Psoas muscle (tissue), 8 donors: ENCODE results near the gene CDH8. TPM values are rescaled to one million over a fixed set of nuclear protein-coding genes. Genes with fewer than 3 reads are reported as not detected.

Experiments
- ATAC-seq, 4 donors: fragments of 200-7000 bp; cut with Tn5 transposase; one replicate each; pipeline ENCODE4 v1.9.1; 2020; ENCODE audit warnings: moderate library complexity in 3 of 4, mild to moderate bottlenecking in 2 of 4
- DNase-seq, 2 donors: peaks; one replicate each; pipeline ENCODE4 v3.0.0-alpha.2; 2020
- H3K27ac ChIP-seq: fragments of 200-600 bp; one replicate; pipeline ENCODE4 v1.8.0; 2022
- H3K27me3 ChIP-seq, 3 donors: fragments of 200-600 bp in 1 of 3; one replicate each; pipeline versions ENCODE4 v1.6.1 to v1.8.0; 2013 to 2022; ENCODE audit warnings: low read length in 2 of 3, mild to moderate bottlenecking in 2 of 3, moderate library complexity in 1 of 3; ENCODE audit not compliant: insufficient read depth in 3 of 3
- H3K36me3 ChIP-seq, 2 donors: fragments of 200-600 bp in 1 of 2; one replicate each; pipeline versions ENCODE4 v1.6.1 to v1.8.0; 2013 to 2022; ENCODE audit warnings: low read depth in 1 of 2, mild to moderate bottlenecking in 1 of 2, moderate library complexity in 1 of 2; ENCODE audit not compliant: insufficient read depth in 1 of 2
- H3K4me1 ChIP-seq: fragments of 200-600 bp; one replicate; pipeline ENCODE4 v1.8.0; 2022
- H3K4me3 ChIP-seq: fragments of 200-600 bp; one replicate; pipeline ENCODE4 v1.8.0; 2022; ENCODE audit warnings: mild to moderate bottlenecking
- H3K9me3 ChIP-seq: fragments of 200-600 bp; one replicate; pipeline ENCODE4 v1.8.0; 2022
- WGBS, 3 donors: extraction: QIAGEN DNeasy Blood & Tissue Kit; methylation state at CpG; one replicate each; pipeline versions ENCODE4 v1.1.6 to v1.1.7; 2013; 5-methylcytosine and 5-hydroxymethylcytosine counted together
- intact Hi-C, 2 donors: fragments of 100-400 bp; cut with DNase I; formaldehyde crosslinking; loops; one replicate each; pipeline versions ENCODE4 v1.11.0 to v1.14.2; 2022
- polyA plus RNA-seq, 3 donors: library from polyadenylated mRNA; stranded (reverse); fragments of 200-250 nt; gene quantifications; one replicate each; pipeline ENCODE4 v1.2.3, GENCODE V29; 2013
- total RNA-seq, 4 donors: library from RNA; stranded (reverse); fragmentation: NEBNext Ultra II Directional in 2 of 4; extraction: Animal tissue kit (Norgen Biotek cat#: 25700) in 2 of 4; gene quantifications; one replicate each; pipeline versions ENCODE4 v1.2.1 to v1.2.4, GENCODE V29; 2021 to 2023
- TF ChIP-seq, protein P1 (sequence below): fragments of 200-600 bp; IDR thresholded peaks from one replicate; pipeline ENCODE4 v1.8.0; 2022; ENCODE audit warnings: antibody characterized with exemption
- donor health status: healthy with polysubstance abuse.
- donor health status: DM: no; HTN: no; CAD: no; lungs with moderate emphysema.
- donor health status: Bipolar disorder and iron deficiency.
- donor health status: healthy.
- donor health status: DM: yes; HTN: yes; CAD: no.
- donor health status: DM: no; HTN: no; CAD: no.
- donor health status: DM: no; HTN: no; CAD: no.
- donor health status: DM: yes; HTN: yes; CAD: no.

Gene CDH8
- total and polyA plus RNA-seq, 7 donors = 0.13 to 1.2 (median 0.58) TPM

DNA sequence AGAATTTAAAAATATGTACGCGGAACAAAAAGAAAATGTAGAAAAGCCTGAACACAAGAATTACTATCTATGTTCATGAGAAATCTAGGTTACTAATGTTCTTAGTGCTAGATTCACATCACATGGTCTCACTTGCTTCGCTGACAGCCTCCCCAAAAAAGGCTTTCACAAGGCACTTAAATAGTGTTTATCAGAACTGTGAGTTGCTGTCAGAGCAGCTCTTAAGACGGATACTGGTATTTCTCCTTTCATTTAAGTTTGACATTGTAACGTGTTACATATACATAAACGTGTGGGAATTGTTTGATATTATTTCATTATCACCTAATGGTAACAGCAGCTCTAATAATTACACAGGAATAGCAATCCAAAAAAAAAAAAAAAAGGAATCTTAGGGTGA is 150.9 kb downstream of the CDH8 start:
- no peaks in the 10 kb centered on the region for H3K27me3 ChIP-seq
- H3K4me1 ChIP-seq = no peaks in the 10 kb centered on the region
- intact Hi-C loops = no loop called here
- no peaks in the 10 kb centered on the region for H3K9me3 ChIP-seq
- DNase-seq (no peak), ATAC-seq (no peak)
- H3K4me3 ChIP-seq = no peak overlapping the region
- no peaks in the 10 kb centered on the region for H3K36me3 ChIP-seq
- WGBS, 3 donors = 85 to 87% (median 86%) methylated on average over 6 of the region's 6 CpGs
- TF ChIP-seq, protein P1, sequence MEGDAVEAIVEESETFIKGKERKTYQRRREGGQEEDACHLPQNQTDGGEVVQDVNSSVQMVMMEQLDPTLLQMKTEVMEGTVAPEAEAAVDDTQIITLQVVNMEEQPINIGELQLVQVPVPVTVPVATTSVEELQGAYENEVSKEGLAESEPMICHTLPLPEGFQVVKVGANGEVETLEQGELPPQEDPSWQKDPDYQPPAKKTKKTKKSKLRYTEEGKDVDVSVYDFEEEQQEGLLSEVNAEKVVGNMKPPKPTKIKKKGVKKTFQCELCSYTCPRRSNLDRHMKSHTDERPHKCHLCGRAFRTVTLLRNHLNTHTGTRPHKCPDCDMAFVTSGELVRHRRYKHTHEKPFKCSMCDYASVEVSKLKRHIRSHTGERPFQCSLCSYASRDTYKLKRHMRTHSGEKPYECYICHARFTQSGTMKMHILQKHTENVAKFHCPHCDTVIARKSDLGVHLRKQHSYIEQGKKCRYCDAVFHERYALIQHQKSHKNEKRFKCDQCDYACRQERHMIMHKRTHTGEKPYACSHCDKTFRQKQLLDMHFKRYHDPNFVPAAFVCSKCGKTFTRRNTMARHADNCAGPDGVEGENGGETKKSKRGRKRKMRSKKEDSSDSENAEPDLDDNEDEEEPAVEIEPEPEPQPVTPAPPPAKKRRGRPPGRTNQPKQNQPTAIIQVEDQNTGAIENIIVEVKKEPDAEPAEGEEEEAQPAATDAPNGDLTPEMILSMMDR = no peak
- H3K27ac ChIP-seq = no peak overlapping the region

DNA sequence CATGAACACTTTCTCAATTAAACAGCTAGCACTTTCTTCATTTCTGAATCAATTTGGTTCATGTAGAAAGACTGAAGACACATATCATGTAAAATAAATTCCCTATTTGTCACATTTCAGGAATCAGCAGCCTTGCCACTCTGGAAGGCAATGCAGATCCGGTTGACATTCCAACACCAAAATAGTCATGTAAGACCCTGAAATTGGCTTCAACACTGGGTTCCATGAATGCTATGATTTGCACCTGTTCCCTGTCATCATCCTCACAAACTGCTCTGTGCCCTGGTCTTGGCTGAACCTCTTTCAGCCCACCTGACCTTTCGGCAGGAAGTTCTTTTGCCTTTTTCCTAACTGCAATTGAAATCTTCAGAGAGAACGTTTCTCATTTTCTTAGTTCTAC is 156.9 kb downstream of the CDH8 start:
- 48 to 73% (median 50%) methylated on average over 3 of the region's 3 CpGs for whole genome bisulfite sequencing, 3 donors
- TF ChIP-seq, protein P1 = no peak
- intact Hi-C loops = no loop called here
- ATAC-seq = no peak
- no peaks in the 10 kb centered on the region for H3K27me3 ChIP-seq
- no peak overlapping the region for H3K4me3 ChIP-seq
- H3K4me1 ChIP-seq = no peaks in the 10 kb centered on the region
- no peaks in the 10 kb centered on the region for H3K36me3 ChIP-seq
- no peak for DNase-seq
- no peak overlapping the region for H3K27ac ChIP-seq
- H3K9me3 ChIP-seq = no peaks in the 10 kb centered on the region

DNA sequence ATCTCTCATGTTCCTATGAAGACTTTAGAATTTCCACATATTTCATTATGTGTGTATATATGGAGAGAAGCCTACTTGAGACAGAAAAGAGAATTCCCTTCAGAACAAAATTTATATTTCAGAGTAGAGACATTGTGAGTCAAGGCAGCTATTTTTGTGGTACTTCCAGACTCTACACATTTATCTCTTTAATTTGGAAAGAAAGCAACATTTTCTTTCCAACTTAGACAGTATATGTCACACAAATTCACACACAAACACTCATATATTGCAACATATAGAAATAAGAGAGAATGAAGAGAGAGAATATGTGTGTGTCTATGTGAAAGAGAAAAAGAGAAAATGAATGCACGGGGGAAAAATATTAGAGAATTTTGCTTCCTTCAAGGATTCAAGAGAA is 158.8 kb downstream of the CDH8 start:
- Histone ChIP-seq H3K27ac (no peak overlapping the region), H3K27me3 (no peaks in the 10 kb centered on the region), H3K4me1 (no peaks in the 10 kb centered on the region), H3K9me3 (no peaks in the 10 kb centered on the region), H3K4me3 (no peak overlapping the region), H3K36me3 (no peaks in the 10 kb centered on the region)
- TF ChIP-seq, protein P1 = no peak
- 53 to 94% (median 82%) methylated on average over 1 of the region's 1 CpG for WGBS, 3 donors
- DNase-seq (no peak), ATAC-seq (no peak)
- intact Hi-C loops = no loop called here

DNA sequence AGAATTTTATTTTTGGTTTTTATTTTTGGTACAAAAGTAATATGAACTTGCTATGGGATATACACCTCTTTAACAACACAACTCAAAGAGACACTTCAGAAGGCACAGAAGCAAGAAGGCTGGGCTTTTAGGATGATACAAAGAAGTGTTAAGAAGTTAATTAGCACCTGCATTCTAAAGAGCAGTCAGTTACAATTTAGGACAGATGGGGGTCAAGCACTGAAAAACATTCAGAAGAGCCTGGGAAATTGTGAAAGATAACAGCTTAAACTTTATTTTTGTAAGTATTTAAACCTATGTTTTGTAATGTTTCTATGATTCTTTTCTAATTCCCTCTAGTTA is 163.5 kb downstream of the CDH8 start:
- Histone ChIP-seq H3K36me3 (no peaks in the 10 kb centered on the region), H3K27ac (no peak overlapping the region), H3K4me1 (no peaks in the 10 kb centered on the region), H3K27me3 (no peaks in the 10 kb centered on the region), H3K9me3 (no peaks in the 10 kb centered on the region), H3K4me3 (no peak overlapping the region)
- intact Hi-C loops = no loop called here
- ATAC-seq = no peak
- no peak for DNase-seq
- TF ChIP-seq, protein P1 = no peak
